Muscle layer of duodenum (tissue), 2 donors: Measurements from ENCODE around the gene POU2AF1.

Experiments
- H3K27ac ChIP-seq: one replicate; pipeline ENCODE4 v1.7.0; 2013; ENCODE audit warnings: mild to moderate bottlenecking, low read length
- H3K27me3 ChIP-seq: one replicate; pipeline ENCODE4 v1.7.0; 2013; ENCODE audit warnings: low read depth, mild to moderate bottlenecking, control low read depth, low read length
- H3K36me3 ChIP-seq, 2 donors: one replicate each; pipeline ENCODE4 v1.7.0; 2013; ENCODE audit warnings: low read length in 2 of 2, control low read depth in 1 of 2, mild to moderate bottlenecking in 1 of 2; ENCODE audit not compliant: insufficient read depth in 2 of 2, control insufficient read depth in 1 of 2
- H3K4me1 ChIP-seq, 2 donors: one replicate each; pipeline ENCODE4 v1.7.0; 2013; ENCODE audit warnings: low read length in 2 of 2, mild to moderate bottlenecking in 2 of 2, control low read depth in 1 of 2, moderate library complexity in 1 of 2; ENCODE audit not compliant: insufficient read depth in 2 of 2, control insufficient read depth in 1 of 2
- H3K4me3 ChIP-seq, 2 donors: one replicate each; pipeline ENCODE4 v1.7.0; 2013; ENCODE audit warnings: low read length in 2 of 2, low read depth in 1 of 2, mild to moderate bottlenecking in 1 of 2
- H3K9me3 ChIP-seq, 2 donors: one replicate each; pipeline ENCODE4 v1.7.0; 2013; ENCODE audit warnings: low read length in 2 of 2, control low read depth in 1 of 2, mild to moderate bottlenecking in 1 of 2; ENCODE audit not compliant: control insufficient read depth in 1 of 2
- donor health status: healthy.

Gene POU2AF1

GRCh38 chr11:111382451-111382850 is 3.4 kb upstream of the POU2AF1 start:
- Histone ChIP-seq H3K9me3 (peaks cover 0 to 2% of the 10 kb centered on the region in 2 donors), H3K4me1 (peaks cover 0 to 2% of the 10 kb centered on the region in 2 donors), H3K36me3 (no peaks in the 10 kb centered on the region), H3K4me3 (no peak overlapping the region), H3K27me3 (no peaks in the 10 kb centered on the region), H3K27ac (no peak overlapping the region)

GRCh38 chr11:111379602-111380136 is 594 bp upstream of the POU2AF1 start:
- no peak overlapping the region for H3K4me3 ChIP-seq
- no peaks in the 10 kb centered on the region for H3K9me3 ChIP-seq
- no peaks in the 10 kb centered on the region for H3K27me3 ChIP-seq
- no peaks in the 10 kb centered on the region for H3K36me3 ChIP-seq
- no peak overlapping the region for H3K27ac ChIP-seq
- H3K4me1 ChIP-seq: peaks cover 0 to 2% of the 10 kb centered on the region in 2 donors

- H3K4me1 ChIP-seq: peaks cover 0 to 2% of the 10 kb centered on the region in 2 donors
- no peaks in the 10 kb centered on the region for H3K36me3 ChIP-seq
- H3K9me3 ChIP-seq: no peaks in the 10 kb centered on the region
- H3K27ac ChIP-seq: no peak overlapping the region
- no peak overlapping the region for H3K4me3 ChIP-seq
- H3K27me3 ChIP-seq: no peaks in the 10 kb centered on the region
Measured at GRCh38 chr11:111378185-111378860, 752 bp downstream of the POU2AF1 start.

- H3K4me1 ChIP-seq: peaks cover 0 to 2% of the 10 kb centered on the region in 2 donors
- no peak overlapping the region for H3K4me3 ChIP-seq
- no peaks in the 10 kb centered on the region for H3K36me3 ChIP-seq
- no peak overlapping the region for H3K27ac ChIP-seq
- no peaks in the 10 kb centered on the region for H3K27me3 ChIP-seq
- H3K9me3 ChIP-seq: no peaks in the 10 kb centered on the region
Measured at GRCh38 chr11:111376181-111376871, 2.7 kb downstream of the POU2AF1 start.

- no peak overlapping the region for H3K4me3 ChIP-seq
- no peaks in the 10 kb centered on the region for H3K36me3 ChIP-seq
- H3K9me3 ChIP-seq: no peaks in the 10 kb centered on the region
- H3K27me3 ChIP-seq: no peaks in the 10 kb centered on the region
- H3K27ac ChIP-seq: no peak overlapping the region
- H3K4me1 ChIP-seq: no peaks in the 10 kb centered on the region
Measured at GRCh38 chr11:111373590-111373989, 5.5 kb downstream of the POU2AF1 start.

GRCh38 chr11:111372538-111372937 is 6.5 kb downstream of the POU2AF1 start:
- no peak overlapping the region for H3K27ac ChIP-seq
- no peak overlapping the region for H3K4me3 ChIP-seq
- H3K9me3 ChIP-seq: no peaks in the 10 kb centered on the region
- no peaks in the 10 kb centered on the region for H3K27me3 ChIP-seq
- no peaks in the 10 kb centered on the region for H3K36me3 ChIP-seq
- no peaks in the 10 kb centered on the region for H3K4me1 ChIP-seq

- Histone ChIP-seq H3K4me3 (no peak overlapping the region), H3K36me3 (no peaks in the 10 kb centered on the region), H3K4me1 (peaks cover 0 to 3% of the 10 kb centered on the region in 2 donors), H3K27me3 (no peaks in the 10 kb centered on the region), H3K9me3 (no peaks in the 10 kb centered on the region), H3K27ac (no peak overlapping the region)
Measured at GRCh38 chr11:111370902-111371578, 8.0 kb downstream of the POU2AF1 start.

- H3K9me3 ChIP-seq: no peaks in the 10 kb centered on the region
- H3K27me3 ChIP-seq: no peaks in the 10 kb centered on the region
- no peak overlapping the region for H3K4me3 ChIP-seq
- H3K36me3 ChIP-seq: no peaks in the 10 kb centered on the region
- peaks cover 0 to 5% of the 10 kb centered on the region in 2 donors for H3K4me1 ChIP-seq
- H3K27ac ChIP-seq: no peak overlapping the region
Measured at GRCh38 chr11:111370270-111370901, 8.7 kb downstream of the POU2AF1 start.

- peaks cover 0 to 5% of the 10 kb centered on the region in 2 donors for H3K4me1 ChIP-seq
Measured at GRCh38 chr11:111368285-111368560, 10.9 kb downstream of the POU2AF1 start.

GRCh38 chr11:111367411-111368284 is 11.4 kb downstream of the POU2AF1 start:
- Histone ChIP-seq H3K4me1 (peaks cover 0 to 5% of the 10 kb centered on the region in 2 donors), H3K27me3 (no peaks in the 10 kb centered on the region), H3K27ac (no peak overlapping the region), H3K36me3 (no peaks in the 10 kb centered on the region), H3K9me3 (no peaks in the 10 kb centered on the region), H3K4me3 (no peak overlapping the region)

More at GRCh38 chr11:111368285-111368560, 10.9 kb downstream of the POU2AF1 start:
- Histone ChIP-seq H3K9me3 (no peaks in the 10 kb centered on the region), H3K36me3 (no peaks in the 10 kb centered on the region), H3K4me3 (no peak overlapping the region), H3K27me3 (no peaks in the 10 kb centered on the region), H3K27ac (no peak overlapping the region)
